Activated CD4-positive, alpha-beta T cell treated with anti-CD3 and anti-CD28 coated beads for 4 hours (primary cell): ENCODE measurements around the gene EXOC3L2.
"Not testable (repeated sequence)": the region's sequence is repeated elsewhere in the genome, so short reads cannot be mapped to it uniquely, and the experiment has no call there.

Experiments
- DNase-seq, 2 donors: peaks; one replicate each; pipeline ENCODE4 v3.0.0-alpha.2; 2020

EXOC3L2 gene

DNA sequence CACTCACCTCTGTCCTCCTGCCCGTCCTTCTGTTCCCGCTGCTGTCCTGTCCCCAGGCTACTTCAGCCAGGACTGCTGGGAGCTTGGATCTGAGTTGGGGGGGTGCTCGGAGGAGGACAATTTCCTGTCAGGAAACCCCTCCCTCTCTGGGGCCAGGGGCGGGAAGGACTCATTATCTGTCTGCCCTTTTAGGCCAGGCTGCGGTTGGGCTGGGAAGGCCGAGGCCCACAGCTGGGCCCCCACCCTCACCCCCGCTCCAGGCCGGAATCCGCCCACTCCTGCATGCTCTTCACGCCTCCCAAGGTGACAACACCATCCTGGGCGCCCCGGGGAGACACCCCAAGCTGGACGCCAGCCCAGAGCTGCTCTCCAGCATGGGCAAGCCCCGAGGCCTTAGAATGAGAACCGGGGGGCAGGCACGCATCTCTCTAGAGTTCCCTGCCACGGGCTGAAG, at the start of gene EXOC3L2:
TSS of gene EXOC3L2 (minus strand) at position 74 of the 454 bp plus-strand sequence. CDS start 6,362 bp downstream, outside the sequence.
- no peak for DNase-seq

DNA sequence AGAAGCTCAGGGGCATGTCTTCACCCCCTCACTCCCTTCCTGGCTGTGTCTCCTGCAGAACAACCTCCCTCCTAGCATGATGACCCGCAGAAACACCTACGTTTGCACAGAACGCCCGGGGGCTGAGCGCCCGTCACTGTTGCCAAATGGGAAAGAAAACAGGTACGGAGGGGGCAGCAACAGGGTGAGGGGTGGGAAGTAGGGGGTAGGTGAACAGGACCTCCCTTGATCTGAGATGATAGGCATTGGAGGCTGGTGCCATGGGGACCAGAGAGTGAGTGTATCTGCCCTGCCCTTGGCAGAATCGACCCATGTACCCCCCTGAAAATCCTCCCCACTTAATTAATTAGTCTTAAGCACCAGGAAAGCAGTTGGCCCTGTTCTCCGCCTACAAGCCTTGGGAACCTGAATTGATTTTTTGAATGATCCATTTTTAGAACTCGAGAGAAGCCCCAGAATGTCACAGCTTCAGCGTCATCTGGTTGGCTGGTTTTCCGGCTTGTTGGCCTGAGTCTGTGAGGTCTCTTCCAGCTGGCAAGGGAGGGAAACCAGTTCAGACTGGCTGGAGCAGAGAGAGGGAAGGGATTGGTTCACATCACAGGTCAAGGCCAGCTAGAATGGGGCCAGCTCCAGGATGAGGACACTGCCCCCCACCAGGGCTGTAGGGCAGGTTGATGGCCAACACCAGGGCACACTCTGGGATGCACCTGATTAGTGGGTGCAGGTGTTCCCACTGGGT, 49.3 kb upstream of the EXOC3L2 start:
- no peak for DNase-seq

DNA sequence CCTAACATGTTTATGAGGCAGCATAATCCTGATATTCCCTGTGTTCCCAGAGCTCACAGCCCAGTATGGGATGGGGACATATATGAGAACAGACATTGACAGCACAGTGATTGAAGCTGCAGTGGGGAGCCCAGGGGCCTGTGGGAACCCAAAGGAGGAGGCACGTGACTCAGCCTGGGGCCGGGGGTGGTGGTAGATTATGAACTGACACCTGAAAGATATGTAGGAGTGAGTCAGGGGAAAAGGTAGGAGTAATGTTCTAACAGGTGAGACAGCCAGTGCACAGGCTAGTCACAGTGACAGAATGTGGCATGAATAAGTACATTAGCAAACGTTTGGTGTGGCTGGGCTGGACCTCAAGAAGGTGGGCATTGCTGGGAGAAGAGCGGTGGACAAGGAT, 48.5 kb upstream of the EXOC3L2 start:
- no peak for DNase-seq

DNA sequence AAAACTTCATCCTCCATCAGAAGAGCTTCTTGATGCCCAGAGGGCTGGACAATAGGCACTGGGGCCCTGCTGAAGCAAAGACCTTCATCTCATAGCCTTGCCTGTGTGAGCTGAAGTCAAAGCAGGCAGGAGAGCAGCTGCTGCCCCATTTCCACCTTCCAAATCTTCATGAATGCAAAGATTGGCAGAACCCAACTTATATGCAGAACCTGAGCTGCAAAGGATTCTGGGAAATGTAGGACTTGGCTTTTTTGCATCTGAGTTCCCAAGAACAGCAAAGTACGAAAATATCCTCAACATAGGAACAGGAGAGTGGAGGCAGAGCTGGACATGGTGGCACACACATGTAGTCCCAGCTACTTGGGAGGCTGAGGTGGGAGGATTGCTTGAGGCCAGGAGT, 46.6 kb upstream of the EXOC3L2 start:
- DNase-seq: no peak

DNA sequence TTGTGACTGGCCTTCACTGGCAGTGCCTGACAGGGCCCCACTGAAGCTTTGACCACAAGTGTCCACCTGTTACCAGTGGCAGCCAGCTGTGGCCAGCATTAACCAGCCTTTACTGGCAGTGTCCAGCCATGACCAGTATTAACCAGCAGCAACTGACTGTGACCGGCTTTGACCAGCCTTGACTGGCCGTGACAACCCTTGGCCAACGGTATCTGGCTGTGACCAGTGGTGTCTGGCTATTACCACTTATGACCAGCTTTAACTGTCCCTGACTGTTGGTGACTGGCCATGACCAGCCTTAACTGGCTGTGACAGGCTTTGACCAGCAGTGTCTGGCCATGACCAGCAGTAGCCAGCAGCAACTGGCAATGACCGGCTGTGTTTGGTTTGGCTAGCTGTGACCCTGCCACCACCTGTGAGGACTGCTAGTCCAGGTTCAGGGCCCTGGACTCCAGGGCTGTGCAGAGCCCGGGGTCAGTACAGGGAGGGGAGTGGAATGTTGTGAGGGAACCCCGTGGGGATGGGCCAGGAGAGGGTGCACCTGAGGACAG, 45.2 kb upstream of the EXOC3L2 start:
- DNase-seq: no peak

DNA sequence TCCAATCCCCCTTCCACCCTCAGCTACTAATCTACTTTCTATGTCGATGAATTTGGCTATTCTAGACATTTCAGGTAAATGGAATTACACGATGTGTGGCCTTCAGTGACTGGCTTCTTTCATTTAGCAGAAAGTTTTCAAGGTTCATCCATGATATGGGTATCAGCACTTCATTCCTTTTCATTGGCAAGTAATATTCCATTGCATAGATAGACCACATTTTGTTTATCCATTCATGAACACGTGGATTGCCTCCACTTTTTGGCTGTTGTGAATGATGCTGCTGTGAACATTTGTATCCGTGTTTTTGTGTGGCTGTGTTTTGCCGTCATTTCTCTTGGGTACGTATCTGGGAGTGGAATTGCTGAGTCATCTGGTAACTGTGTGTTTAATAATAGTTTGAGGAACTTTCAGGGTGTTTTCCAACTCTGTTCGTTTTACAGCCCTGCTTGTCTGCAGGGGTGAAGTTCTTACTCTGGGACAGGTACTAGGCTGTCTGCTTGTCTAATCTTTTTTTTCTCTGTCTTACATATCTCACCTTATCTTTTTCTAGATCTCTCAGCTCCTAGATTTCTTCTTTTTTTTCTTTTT, 38.3 kb upstream of the EXOC3L2 start:
- no peak for DNase-seq

DNA sequence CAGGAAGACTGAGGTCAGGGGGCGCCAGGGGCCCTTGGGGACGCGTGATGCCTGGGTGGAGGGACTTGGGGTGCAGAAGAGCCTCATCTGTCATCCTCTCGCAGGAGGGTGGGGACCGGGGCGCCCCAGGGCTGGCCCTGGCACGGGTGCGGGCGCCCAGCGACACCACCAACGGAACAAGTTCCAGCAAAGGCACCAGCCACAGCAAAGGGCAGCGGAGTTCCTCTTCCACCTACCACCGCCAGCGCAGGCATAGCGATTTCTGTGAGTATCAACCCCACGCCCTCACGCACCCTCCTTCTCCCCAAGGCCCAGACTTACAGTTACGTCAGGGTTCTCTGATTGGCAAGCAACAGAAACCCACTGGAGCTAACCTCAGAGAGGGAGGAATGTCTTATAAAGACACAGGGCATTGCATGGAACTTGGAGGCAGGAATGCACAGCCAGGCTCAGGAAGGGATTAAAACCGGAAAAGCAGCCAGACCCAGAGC, 35.3 kb upstream of the EXOC3L2 start:
- no peak for DNase-seq

DNA sequence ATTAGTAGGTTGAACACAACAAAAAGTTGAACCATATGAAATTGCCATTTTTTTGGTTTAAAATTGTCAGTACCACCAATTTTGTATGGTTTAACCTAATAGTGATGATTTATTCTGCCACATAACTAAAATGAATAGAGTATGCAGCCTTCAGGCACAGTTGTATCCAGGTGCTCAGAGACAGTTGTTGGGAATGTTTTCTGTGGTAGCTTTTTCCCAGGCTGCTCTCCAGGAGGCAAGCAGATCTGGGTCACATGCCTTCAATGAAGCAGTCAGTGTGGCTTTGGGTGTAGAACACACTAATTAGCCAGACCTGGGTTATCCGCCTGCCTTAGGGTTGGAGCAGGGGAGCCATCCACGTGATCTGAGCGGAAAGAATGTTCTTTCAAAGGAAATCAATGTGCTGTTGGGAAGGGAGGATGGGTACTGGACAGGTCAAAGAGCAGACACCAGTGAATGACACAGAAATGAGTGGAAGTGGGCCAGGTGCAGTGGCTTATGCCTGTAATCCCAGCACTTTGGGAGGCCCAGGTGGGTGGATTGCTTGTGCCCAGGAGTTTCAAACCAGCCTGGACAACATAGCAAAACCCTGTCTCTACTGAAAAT, 34.5 kb upstream of the EXOC3L2 start:
- DNase-seq: no peak

DNA sequence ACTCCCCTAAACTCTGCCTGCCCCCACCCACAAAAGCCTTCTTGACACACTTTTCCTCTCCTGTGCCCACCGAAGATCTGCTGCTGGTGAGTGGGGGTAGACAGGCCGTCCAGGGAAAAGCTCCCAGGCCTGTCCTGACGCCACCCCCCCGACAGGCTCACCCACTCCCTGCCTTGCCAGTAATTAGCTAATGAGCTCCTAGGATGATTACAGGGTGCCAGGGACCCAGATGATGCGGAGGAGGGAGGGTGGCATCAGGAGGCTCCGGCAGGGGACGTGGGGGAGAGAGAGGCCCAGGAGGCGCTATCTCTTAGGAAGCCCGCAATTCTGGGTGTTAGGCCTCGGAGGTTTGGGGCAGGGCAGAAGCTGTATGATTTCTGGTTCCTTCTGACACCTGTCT, 32.9 kb upstream of the EXOC3L2 start:
- DNase-seq: no peak

DNA sequence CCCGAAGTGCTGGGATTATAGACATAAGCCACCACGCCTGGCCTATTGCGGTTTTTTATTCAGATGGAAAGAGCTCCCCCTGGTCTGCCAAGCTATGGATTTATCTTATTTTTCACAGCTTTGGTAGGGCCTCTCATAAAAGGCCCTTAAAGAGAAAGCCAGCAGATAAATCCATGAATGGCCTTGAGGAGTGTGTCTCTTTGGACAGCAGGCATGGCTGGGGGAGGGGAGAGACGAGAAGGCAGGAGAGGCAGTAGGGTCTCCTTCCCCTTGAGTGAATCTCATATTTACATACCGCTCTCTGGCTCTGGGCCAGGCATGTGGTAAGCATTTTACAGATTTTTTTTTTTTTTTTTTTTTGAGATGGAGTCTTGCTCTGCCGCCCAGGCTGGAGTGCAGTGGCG, 31.1 kb upstream of the EXOC3L2 start:
- no peak for DNase-seq

DNA sequence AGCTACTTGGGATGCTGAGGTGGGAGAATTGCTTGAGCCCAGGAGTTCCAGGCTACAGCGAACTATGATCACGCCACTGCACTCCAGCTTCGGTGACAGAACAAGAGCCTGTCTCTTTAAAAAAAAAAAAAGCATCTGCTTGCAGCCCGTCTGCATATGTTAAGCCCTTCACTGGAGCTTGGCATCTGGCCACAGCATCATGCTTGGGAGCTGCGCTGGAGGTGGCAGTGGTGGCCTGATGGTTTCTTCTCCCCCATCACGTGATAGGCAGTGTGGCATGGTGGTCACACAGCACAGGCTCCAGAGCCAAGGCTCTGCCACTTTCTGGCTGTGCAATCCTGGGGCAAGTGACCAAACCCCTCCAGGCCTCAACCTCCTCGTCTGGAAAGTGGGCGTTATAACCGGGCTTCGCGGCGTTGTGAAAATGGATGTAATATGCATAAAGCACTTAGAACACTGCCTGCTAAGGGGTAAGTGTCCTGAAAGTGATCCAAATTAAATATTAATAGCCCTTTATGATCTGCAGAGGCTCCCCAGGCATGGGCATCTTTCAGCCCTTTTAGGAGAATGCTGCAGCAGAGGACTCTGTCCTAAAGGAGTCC, 30.3 kb upstream of the EXOC3L2 start:
- DNase-seq: no peak

DNA sequence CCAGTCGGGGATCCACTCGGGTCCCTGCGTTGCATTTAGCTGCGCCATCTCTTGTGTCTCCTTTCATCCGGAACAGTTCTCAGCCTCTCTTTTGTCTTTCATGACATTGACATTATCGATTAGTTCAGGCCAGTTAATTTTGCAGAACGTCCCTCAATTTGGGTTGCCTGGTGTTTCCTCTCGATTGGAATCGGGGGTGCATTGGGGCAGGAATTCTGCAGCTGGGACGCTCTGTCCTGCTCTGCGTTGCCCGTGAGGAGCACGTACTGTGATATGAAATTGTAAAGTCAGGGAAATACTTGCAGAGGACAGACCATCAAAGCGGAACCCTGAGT, 28.3 kb upstream of the EXOC3L2 start:
- DNase-seq: no peak

DNA sequence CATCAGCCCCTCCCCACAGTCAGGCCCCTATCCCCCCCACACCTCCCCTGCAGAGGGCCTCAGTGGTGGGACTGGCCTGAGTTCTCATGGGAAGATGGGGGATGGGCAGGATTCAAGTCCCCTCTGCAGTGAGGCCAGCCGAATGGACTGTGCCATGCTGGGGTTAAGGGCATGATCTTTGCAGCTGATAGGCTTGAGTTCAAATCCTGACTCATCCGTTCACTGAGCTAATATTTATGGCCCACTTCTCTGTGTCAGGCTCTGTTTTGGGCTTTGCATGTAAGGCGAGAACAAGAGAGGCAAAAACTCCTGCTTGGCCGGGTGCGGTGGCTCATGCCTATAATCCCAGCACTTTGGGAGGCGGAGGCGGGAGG, 26.5 kb upstream of the EXOC3L2 start:
- DNase-seq: no peak

DNA sequence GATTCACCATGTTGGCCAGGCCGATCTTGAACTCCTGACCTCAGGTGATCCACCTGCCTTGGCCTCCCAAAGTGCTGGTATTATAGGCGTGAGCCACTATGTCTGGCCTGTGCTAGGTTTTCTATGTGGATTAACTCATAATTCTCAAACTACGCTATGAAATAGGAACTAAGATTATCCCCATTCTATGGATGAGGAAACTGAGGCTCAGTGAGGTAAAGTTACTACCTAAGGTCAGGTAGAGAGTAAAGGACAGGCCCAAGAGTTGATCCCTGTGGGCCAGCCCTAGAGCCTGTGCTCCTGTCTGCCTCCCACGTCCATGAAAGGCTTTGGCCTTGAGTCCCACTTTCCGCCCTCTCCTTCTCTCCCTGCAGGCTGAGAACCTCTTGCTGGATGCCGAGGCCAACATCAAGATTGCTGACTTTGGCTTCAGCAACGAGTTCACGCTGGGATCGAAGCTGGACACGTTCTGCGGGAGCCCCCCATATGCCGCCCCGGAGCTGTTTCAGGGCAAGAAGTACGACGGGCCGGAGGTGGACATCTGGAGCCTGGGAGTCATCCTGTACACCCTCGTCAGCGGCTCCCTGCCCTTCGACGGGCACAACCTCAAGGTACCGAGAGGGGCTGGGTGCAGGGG, 26.0 kb upstream of the EXOC3L2 start:
- DNase-seq: no peak

DNA sequence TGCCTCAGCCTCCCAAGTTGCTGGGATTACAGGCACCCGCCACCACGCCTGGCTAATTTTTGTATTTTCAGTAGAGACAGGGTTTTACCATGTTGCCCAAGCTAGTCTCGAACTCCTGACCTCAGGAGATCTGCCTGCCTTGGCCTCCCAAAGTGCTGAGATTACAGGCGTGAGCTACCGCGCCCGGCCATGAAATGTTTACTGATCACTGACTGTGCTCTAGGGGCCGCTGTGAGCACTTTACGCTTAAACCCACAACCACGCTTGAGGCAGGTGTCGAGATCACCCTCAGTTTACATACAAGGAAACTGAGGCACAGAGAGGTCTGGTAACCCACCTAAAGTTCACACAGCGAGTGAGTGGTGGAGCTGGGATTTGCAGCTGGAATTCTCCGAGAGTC, 24.7 kb upstream of the EXOC3L2 start:
- DNase-seq: not testable (repeated sequence)

DNA sequence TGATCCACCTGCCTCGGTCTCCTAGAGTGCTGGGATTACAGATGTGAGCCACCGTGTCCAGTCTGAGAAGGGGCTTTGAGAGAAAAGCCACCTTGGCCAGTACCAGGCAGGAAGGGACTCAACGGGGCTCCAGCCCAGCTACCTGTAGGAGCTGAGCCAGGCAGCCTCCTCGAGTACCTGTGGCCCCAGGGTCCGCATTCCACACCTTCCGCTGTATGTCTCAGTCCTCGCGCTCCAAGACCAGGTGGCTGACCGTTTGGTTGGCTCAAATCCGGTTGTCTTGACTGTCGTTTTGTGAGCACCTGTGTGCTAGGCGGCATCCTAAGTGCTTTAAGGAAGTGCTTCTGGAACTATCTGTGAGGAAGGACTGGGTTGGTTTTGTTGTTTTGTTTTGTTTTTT, 22.1 kb upstream of the EXOC3L2 start:
- no peak for DNase-seq

DNA sequence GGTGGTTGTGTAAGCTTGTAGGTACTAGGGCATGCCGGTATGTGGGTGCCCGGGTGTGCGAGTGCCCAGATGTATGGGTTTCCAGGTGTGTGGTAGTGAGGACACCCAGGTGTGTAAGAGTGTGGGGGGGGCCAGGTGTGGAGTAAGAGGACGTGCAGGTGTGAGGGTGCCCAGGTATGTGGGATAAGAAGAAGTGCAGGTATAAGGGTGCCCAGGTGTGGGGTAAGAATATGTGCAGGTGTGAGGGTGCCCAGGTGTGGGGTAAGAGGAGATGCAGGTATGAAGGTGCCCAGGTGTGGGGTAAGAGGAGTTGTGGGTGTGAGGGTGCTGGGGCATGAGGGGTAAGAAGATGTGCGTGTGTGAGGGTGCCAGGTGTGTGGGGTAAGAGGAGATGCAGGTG, 20.2 kb upstream of the EXOC3L2 start:
- DNase-seq: no peak

DNA sequence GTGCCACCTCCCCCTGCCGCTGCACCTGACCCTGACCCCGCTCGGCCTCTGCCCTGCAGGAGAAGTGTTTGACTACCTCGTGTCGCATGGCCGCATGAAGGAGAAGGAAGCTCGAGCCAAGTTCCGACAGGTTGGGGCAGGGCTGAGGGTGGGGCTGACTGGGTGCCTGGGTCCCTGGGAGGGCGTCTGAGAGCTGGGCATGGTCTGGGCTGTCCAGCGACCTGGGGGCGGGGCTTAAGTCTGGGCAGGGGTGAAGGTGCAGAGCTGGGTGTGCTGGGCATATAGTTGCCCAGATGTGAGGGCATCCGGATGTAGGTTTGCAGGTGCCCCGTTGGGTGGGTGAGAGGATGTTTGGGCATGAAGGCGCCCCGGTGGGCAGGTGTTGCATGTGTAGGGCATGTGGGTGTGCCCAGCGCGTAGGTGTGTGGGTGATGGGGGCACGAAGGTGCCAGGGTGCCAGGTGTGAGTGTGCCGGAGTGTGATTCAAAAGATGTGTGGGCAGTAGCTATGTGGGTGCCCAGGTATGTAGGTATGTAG, 19.6 kb upstream of the EXOC3L2 start:
- DNase-seq: no peak

DNA sequence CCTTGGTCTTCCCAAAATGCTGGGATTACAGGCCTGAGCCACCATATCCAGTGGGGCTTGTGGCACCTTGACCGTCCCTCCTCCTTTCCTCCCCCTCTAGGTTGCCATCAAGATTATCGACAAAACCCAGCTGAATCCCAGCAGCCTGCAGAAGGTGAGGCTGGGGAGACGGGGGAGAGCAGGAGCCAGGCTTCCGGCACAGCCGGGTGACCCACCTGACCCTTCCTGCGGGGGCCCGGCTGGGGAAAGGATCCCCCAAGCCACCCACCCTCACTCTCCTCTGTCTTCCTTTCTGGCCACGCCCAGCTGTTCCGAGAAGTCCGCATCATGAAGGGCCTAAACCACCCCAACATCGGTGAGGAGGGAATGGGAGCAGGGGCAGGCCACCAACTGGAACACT, 17.8 kb upstream of the EXOC3L2 start:
- no peak for DNase-seq

DNA sequence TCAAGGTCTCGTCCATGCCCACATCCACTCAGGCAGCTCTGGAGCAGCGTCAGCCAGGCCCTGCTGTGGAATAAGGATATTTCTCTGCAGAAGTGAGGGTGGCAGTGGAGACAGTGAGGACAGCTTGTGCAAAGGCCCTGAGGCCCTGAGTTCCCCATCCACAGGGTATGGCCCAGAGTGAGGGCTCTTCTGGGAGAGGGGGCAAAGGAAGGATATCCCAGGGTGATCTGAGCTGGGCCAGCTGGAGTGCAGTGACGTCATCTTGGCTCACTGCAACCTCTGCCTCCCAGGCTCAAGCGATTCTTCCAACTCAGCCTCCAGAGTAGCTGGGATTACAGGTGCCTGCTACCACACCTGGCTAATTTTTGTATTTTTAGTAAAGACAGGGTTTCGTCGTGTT, 17.4 kb upstream of the EXOC3L2 start:
- DNase-seq: no peak

DNA sequence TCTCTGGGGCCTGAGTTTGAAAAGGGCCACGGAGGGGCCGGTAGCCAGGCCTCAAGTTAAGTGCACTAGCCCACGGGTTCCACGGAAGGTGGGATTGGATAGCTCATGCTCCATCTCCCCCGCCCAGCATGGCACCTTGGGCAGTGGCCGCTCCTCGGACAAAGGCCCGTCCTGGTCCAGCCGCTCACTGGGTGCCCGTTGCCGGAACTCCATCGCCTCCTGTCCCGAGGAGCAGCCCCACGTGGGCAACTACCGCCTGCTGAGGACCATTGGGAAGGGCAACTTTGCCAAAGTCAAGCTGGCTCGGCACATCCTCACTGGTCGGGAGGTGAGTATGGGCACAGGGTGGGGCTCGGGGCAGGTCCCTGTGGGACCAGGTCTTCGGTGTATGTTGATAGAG, 13.7 kb upstream of the EXOC3L2 start:
- DNase-seq: no peak

DNA sequence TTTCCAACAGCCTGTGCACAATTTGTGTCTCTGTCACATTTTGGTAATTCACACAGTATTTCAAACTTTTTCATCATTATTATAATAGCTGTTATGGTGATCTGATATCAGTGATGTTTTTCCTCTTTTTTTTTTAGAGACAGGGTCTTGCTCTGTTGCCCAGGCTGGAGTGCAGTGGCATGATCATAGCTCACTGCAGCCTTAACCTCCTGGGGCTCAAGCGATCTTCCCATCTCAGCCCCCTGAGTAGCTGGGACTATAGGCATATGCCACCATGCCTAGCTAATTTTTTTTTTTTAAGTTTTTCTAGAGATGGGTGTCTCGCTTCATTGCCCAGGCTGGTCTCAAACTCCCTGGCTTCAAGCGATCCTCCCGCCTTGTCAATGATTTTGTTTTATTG, 11.6 kb upstream of the EXOC3L2 start:
- DNase-seq: no peak

DNA sequence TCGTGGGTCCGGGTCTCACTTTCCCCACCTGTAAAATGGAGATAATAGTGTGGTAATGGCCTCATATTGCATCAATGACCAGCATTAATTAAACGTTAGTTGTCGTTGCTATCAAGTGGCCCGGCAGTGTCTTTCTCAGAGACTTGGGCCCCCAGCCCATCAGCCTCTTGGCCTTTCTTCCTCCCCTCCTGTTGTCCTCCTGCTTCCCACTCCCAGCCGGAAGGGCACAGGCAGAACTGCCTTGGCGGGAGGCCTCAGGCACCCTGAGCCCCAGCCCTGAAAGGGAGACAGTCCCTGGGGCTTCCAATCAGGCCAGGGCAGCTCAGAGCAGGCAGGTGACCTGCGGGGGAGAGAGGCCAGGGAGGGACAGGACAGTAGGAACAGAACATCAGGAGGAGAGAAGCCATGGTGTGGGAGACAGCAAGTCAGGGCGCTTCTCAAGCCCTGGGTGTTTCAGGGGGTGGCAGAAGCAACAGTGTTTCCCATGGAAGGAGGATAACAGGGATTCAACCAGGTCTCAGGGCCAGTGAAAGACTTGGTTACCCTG, 10.5 kb upstream of the EXOC3L2 start:
- DNase-seq: no peak
